GM23338 (cell line): ENCODE results near the gene ALDH1A2. TPM values are rescaled to one million over a fixed set of nuclear protein-coding genes. Genes with fewer than 3 reads are reported as not detected.

Experiments used
- ATAC-seq: fragments of 200-7000 bp; cut with Tn5 transposase; 3 replicates; pipeline ENCODE4 v1.9.1; 2020
- DNase-seq: peaks from one replicate; pipeline ENCODE4 v3.0.0-alpha.2; 2015; ENCODE audit warnings: low spot score
- H2AFZ ChIP-seq: fragments of 200-600 bp; sonication (generic); 2 replicates; pipeline ENCODE4 v1.8.0; 2016; ENCODE audit warnings: antibody characterized with exemption, mild to moderate bottlenecking, moderate library complexity
- H3F3A ChIP-seq: fragments of 200-600 bp; sonication (generic); replicated peaks from 2 replicates; pipeline ENCODE4 v1.8.0; 2017; ENCODE audit warnings: antibody characterized with exemption, mixed run types, low read depth
- H3K27ac ChIP-seq: fragments of 200-600 bp; sonication (generic); 2 replicates; pipeline ENCODE4 v1.6.1; 2016; ENCODE audit warnings: low read depth
- H3K27me3 ChIP-seq: fragments of 200-600 bp; sonication (generic); 2 replicates; pipeline ENCODE4 v1.8.0; 2016; ENCODE audit warnings: mild to moderate bottlenecking, mixed run types, moderate library complexity; ENCODE audit not compliant: insufficient read depth
- H3K36me3 ChIP-seq: fragments of 200-600 bp; sonication (generic); 2 replicates; pipeline ENCODE4 v1.8.0; 2016; ENCODE audit warnings: mild to moderate bottlenecking; ENCODE audit not compliant: insufficient read depth
- H3K4me1 ChIP-seq: fragments of 200-600 bp; sonication (generic); 2 replicates; pipeline ENCODE4 v1.8.0; 2016; ENCODE audit warnings: mild to moderate bottlenecking, moderate library complexity; ENCODE audit not compliant: insufficient read depth
- H3K4me2 ChIP-seq: fragments of 200-600 bp; sonication (generic); 2 replicates; pipeline ENCODE4 v1.7.1; 2017; ENCODE audit warnings: mixed run types
- H3K4me3 ChIP-seq: fragments of 200-600 bp; sonication (generic); 2 replicates; pipeline ENCODE4 v1.6.1; 2016; ENCODE audit warnings: mixed run types
- H3K79me2 ChIP-seq: fragments of 200-600 bp; sonication (generic); replicated peaks from 2 replicates; pipeline ENCODE4 v1.8.0; 2017; ENCODE audit warnings: mild to moderate bottlenecking; ENCODE audit not compliant: insufficient read depth
- H3K9me2 ChIP-seq: fragments of 200-600 bp; sonication (generic); 2 replicates; pipeline ENCODE4 v1.8.0; 2017; ENCODE audit not compliant: insufficient read depth
- H4K20me1 ChIP-seq: fragments of 200-600 bp; sonication (generic); replicated peaks from 2 replicates; pipeline ENCODE4 v1.8.0; 2017; ENCODE audit warnings: mild to moderate bottlenecking; ENCODE audit not compliant: insufficient read depth
- H3K27ac Mint-ChIP-seq: 2 replicates; pipeline ENCODE4 v1.8.0; 2020; ENCODE audit warnings: inconsistent platforms, mild to moderate bottlenecking, moderate library complexity, mixed read lengths
- H3K27me3 Mint-ChIP-seq: 3 replicates; pipeline ENCODE4 v1.8.0; 2022; ENCODE audit warnings: low read depth, mild to moderate bottlenecking, moderate library complexity, mixed read lengths, inconsistent platforms; ENCODE audit not compliant: insufficient read depth, poor library complexity
- H3K36me3 Mint-ChIP-seq: 3 replicates; pipeline ENCODE4 v1.8.0; 2021; ENCODE audit warnings: low read depth, mild to moderate bottlenecking, inconsistent platforms, moderate library complexity, mixed read lengths
- H3K4me1 Mint-ChIP-seq: 3 replicates; pipeline ENCODE4 v1.8.0; 2020; ENCODE audit warnings: mild to moderate bottlenecking, inconsistent platforms, mixed read lengths
- H3K4me3 Mint-ChIP-seq: 3 replicates; pipeline ENCODE4 v1.8.0; 2021; ENCODE audit warnings: moderate library complexity, mild to moderate bottlenecking, inconsistent platforms, mixed read lengths
- H3K9me3 Mint-ChIP-seq: 3 replicates; pipeline ENCODE4 v1.8.0; 2020; ENCODE audit warnings: moderate library complexity, mild to moderate bottlenecking, inconsistent platforms, mixed read lengths
- CREB1 ChIP-seq: fragments of 250-450 bp; sonication (Bioruptor Pico); IDR thresholded peaks from 2 replicates; pipeline ENCODE4 v1.5.0; 2020; ENCODE audit warnings: low read depth, mild to moderate bottlenecking, moderate library complexity
- EZH2 ChIP-seq: fragments of 200-600 bp; sonication (generic); IDR thresholded peaks from one replicate; pipeline ENCODE4 v1.8.0; 2017; ENCODE audit warnings: antibody characterized with exemption, mild to moderate bottlenecking, low read depth; ENCODE audit not compliant: unreplicated experiment
- EZH2phosphoT487 ChIP-seq: fragments of 200-600 bp; sonication (generic); IDR thresholded peaks from one replicate; pipeline ENCODE4 v1.8.1; 2018; ENCODE audit warnings: antibody characterized with exemption; ENCODE audit not compliant: unreplicated experiment
- JUNB ChIP-seq: IDR thresholded peaks from one replicate; pipeline ENCODE4 v1.6.1; 2016; ENCODE audit warnings: antibody characterized with exemption; ENCODE audit not compliant: unreplicated experiment
- NANOG ChIP-seq: IDR thresholded peaks from 2 replicates; pipeline ENCODE4 v1.6.1; 2016; ENCODE audit warnings: antibody characterized with exemption, borderline replicate concordance
- POLR2AphosphoS5 ChIP-seq: IDR thresholded peaks from 2 replicates; pipeline ENCODE4 v1.6.1; 2016; ENCODE audit warnings: antibody characterized with exemption, low read depth
- STAT1 ChIP-seq: IDR thresholded peaks from one replicate; pipeline ENCODE4 v1.6.1; 2016; ENCODE audit warnings: antibody characterized with exemption; ENCODE audit not compliant: unreplicated experiment
- ZNF114 ChIP-seq: fragments of 250-450 bp; sonication (Bioruptor Pico); IDR thresholded peaks from 2 replicates; pipeline ENCODE4 v1.5.0; 2020; ENCODE audit warnings: mild to moderate bottlenecking, moderate library complexity
- ZNF331 ChIP-seq: fragments of 250-450 bp; sonication (Bioruptor Pico); IDR thresholded peaks from 2 replicates; pipeline ENCODE4 v1.5.0; 2020; ENCODE audit warnings: low read depth, mild to moderate bottlenecking, moderate library complexity
- polyA plus RNA-seq: library from polyadenylated mRNA; unstranded; fragments of >200 nt; fragmentation: Nextera tagmentation; extraction: Ambion mirVana; gene quantifications from 2 replicates; pipeline ENCODE4 v1.2.1, GENCODE V29; 2016
- total RNA-seq: library from RNA; depleted of rRNA; stranded (reverse); fragments of >200 nt; shearing (Covaris generic); gene quantifications from 2 replicates; pipeline ENCODE4 v1.2.3, GENCODE V29; 2014
- TF ChIP-seq, protein P1 (sequence below): fragments of 250-450 bp; sonication (Bioruptor Pico); IDR thresholded peaks from 2 replicates; pipeline ENCODE4 v1.5.0; 2020; ENCODE audit warnings: mild to moderate bottlenecking, moderate library complexity
- TF ChIP-seq, protein P2 (sequence below): IDR thresholded peaks from one replicate; pipeline ENCODE4 v1.6.1; 2018; ENCODE audit warnings: antibody characterized with exemption; ENCODE audit not compliant: unreplicated experiment
- TF ChIP-seq, protein P3 (sequence below), 2 experiments: fragments of 200-600 bp in 1 of 2; sonication (generic) in 1 of 2; conservative IDR thresholded peaks; 2 replicates each; pipeline versions ENCODE4 v1.5.1 to v1.6.1; 2016 to 2017; ENCODE audit warnings: antibody characterized with exemption in 2 of 2, low read depth in 2 of 2, mild to moderate bottlenecking in 2 of 2, moderate library complexity in 1 of 2
- TF ChIP-seq, protein P4 (sequence below): IDR thresholded peaks from 2 replicates; pipeline ENCODE4 v1.6.1; 2016; ENCODE audit warnings: antibody characterized with exemption

ALDH1A2 gene
- total and polyA plus RNA-seq, 2 experiments from 2014 or later: 0.80 TPM; not detected in 1

DNA sequence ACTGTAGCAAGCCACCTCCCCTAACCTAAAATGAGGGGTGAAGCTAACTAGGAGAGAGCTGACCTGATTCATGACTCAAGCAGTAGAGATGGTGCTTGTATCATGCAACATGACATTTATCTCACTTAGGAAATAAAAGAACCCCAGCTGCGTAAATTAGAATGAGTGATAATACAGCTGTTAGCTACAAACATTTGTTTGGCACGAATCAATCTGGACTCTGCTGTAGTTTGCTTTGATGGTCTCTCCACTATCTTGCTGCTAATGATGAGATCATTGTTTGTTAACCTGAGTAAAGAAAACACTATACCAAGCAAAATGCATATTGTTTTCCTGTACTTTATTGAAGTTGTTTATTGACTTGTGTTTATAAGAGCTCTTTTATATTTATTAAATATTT lies 92.6 kb downstream of the ALDH1A2 start:
- Mint-ChIP-seq H3K4me3 (no peak overlapping the region), H3K9me3 (no peaks in the 10 kb centered on the region), H3K36me3 (no peaks in the 10 kb centered on the region), H3K27me3 (no peaks in the 10 kb centered on the region), H3K4me1 (peaks cover 14% of the 10 kb centered on the region), H3K27ac (no peak overlapping the region)
- TF ChIP-seq STAT1 (no peak), JUNB (no peak), EZH2 (no peak), NANOG (no peak), EZH2phosphoT487 (no peak), ZNF114 (CRISPR knock-in tag) (no peak), ZNF331 (no peak), POLR2AphosphoS5 (no peak), CREB1 (CRISPR knock-in tag) (no peak)
- TF ChIP-seq, protein P1, sequence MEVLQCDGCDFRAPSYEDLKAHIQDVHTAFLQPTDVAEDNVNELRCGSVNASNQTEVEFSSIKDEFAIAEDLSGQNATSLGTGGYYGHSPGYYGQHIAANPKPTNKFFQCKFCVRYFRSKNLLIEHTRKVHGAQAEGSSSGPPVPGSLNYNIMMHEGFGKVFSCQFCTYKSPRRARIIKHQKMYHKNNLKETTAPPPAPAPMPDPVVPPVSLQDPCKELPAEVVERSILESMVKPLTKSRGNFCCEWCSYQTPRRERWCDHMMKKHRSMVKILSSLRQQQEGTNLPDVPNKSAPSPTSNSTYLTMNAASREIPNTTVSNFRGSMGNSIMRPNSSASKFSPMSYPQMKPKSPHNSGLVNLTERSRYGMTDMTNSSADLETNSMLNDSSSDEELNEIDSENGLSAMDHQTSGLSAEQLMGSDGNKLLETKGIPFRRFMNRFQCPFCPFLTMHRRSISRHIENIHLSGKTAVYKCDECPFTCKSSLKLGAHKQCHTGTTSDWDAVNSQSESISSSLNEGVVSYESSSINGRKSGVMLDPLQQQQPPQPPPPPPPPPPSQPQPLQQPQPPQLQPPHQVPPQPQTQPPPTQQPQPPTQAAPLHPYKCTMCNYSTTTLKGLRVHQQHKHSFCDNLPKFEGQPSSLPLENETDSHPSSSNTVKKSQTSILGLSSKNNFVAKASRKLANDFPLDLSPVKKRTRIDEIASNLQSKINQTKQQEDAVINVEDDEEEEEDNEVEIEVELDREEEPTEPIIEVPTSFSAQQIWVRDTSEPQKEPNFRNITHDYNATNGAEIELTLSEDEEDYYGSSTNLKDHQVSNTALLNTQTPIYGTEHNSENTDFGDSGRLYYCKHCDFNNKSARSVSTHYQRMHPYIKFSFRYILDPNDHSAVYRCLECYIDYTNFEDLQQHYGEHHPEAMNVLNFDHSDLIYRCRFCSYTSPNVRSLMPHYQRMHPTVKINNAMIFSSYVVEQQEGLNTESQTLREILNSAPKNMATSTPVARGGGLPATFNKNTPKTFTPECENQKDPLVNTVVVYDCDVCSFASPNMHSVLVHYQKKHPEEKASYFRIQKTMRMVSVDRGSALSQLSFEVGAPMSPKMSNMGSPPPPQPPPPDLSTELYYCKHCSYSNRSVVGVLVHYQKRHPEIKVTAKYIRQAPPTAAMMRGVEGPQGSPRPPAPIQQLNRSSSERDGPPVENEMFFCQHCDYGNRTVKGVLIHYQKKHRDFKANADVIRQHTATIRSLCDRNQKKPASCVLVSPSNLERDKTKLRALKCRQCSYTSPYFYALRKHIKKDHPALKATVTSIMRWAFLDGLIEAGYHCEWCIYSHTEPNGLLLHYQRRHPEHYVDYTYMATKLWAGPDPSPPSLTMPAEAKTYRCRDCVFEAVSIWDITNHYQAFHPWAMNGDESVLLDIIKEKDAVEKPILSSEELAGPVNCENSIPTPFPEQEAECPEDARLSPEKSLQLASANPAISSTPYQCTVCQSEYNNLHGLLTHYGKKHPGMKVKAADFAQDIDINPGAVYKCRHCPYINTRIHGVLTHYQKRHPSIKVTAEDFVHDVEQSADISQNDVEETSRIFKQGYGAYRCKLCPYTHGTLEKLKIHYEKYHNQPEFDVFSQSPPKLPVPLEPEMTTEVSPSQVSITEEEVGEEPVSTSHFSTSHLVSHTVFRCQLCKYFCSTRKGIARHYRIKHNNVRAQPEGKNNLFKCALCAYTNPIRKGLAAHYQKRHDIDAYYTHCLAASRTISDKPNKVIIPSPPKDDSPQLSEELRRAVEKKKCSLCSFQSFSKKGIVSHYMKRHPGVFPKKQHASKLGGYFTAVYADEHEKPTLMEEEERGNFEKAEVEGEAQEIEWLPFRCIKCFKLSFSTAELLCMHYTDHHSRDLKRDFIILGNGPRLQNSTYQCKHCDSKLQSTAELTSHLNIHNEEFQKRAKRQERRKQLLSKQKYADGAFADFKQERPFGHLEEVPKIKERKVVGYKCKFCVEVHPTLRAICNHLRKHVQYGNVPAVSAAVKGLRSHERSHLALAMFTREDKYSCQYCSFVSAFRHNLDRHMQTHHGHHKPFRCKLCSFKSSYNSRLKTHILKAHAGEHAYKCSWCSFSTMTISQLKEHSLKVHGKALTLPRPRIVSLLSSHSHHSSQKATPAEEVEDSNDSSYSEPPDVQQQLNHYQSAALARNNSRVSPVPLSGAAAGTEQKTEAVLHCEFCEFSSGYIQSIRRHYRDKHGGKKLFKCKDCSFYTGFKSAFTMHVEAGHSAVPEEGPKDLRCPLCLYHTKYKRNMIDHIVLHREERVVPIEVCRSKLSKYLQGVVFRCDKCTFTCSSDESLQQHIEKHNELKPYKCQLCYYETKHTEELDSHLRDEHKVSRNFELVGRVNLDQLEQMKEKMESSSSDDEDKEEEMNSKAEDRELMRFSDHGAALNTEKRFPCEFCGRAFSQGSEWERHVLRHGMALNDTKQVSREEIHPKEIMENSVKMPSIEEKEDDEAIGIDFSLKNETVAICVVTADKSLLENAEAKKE (CRISPR knock-in tag): no peak
- TF ChIP-seq, protein P2, sequence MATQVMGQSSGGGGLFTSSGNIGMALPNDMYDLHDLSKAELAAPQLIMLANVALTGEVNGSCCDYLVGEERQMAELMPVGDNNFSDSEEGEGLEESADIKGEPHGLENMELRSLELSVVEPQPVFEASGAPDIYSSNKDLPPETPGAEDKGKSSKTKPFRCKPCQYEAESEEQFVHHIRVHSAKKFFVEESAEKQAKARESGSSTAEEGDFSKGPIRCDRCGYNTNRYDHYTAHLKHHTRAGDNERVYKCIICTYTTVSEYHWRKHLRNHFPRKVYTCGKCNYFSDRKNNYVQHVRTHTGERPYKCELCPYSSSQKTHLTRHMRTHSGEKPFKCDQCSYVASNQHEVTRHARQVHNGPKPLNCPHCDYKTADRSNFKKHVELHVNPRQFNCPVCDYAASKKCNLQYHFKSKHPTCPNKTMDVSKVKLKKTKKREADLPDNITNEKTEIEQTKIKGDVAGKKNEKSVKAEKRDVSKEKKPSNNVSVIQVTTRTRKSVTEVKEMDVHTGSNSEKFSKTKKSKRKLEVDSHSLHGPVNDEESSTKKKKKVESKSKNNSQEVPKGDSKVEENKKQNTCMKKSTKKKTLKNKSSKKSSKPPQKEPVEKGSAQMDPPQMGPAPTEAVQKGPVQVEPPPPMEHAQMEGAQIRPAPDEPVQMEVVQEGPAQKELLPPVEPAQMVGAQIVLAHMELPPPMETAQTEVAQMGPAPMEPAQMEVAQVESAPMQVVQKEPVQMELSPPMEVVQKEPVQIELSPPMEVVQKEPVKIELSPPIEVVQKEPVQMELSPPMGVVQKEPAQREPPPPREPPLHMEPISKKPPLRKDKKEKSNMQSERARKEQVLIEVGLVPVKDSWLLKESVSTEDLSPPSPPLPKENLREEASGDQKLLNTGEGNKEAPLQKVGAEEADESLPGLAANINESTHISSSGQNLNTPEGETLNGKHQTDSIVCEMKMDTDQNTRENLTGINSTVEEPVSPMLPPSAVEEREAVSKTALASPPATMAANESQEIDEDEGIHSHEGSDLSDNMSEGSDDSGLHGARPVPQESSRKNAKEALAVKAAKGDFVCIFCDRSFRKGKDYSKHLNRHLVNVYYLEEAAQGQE: no peak
- TF ChIP-seq, protein P3, sequence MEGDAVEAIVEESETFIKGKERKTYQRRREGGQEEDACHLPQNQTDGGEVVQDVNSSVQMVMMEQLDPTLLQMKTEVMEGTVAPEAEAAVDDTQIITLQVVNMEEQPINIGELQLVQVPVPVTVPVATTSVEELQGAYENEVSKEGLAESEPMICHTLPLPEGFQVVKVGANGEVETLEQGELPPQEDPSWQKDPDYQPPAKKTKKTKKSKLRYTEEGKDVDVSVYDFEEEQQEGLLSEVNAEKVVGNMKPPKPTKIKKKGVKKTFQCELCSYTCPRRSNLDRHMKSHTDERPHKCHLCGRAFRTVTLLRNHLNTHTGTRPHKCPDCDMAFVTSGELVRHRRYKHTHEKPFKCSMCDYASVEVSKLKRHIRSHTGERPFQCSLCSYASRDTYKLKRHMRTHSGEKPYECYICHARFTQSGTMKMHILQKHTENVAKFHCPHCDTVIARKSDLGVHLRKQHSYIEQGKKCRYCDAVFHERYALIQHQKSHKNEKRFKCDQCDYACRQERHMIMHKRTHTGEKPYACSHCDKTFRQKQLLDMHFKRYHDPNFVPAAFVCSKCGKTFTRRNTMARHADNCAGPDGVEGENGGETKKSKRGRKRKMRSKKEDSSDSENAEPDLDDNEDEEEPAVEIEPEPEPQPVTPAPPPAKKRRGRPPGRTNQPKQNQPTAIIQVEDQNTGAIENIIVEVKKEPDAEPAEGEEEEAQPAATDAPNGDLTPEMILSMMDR (conservative IDR thresholded peaks at IDR 0.05; ENCODE audit: low read depth in 2 of 2): no peak
- TF ChIP-seq, protein P4, sequence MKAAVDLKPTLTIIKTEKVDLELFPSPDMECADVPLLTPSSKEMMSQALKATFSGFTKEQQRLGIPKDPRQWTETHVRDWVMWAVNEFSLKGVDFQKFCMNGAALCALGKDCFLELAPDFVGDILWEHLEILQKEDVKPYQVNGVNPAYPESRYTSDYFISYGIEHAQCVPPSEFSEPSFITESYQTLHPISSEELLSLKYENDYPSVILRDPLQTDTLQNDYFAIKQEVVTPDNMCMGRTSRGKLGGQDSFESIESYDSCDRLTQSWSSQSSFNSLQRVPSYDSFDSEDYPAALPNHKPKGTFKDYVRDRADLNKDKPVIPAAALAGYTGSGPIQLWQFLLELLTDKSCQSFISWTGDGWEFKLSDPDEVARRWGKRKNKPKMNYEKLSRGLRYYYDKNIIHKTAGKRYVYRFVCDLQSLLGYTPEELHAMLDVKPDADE: no peak
- no peak overlapping the region for H3K4me2 ChIP-seq
- no peaks in the 10 kb centered on the region for H4K20me1 ChIP-seq
- ATAC-seq (no peak), DNase-seq (no peak)
- no peak overlapping the region for H3K27ac ChIP-seq
- no peak overlapping the region for H2AFZ ChIP-seq
- no peak overlapping the region for H3K4me3 ChIP-seq
- H3K9me2 ChIP-seq: no peaks in the 10 kb centered on the region
- no peaks in the 10 kb centered on the region for H3K79me2 ChIP-seq
- H3K27me3 ChIP-seq: no peaks in the 10 kb centered on the region
- no peaks in the 10 kb centered on the region for H3K36me3 ChIP-seq
- H3K4me1 ChIP-seq: no peaks in the 10 kb centered on the region
- no peaks in the 10 kb centered on the region for H3F3A ChIP-seq
